H1 (cell line): ENCODE results near the gene GAMT. TPM values are rescaled to one million over a fixed set of nuclear protein-coding genes. Genes with fewer than 3 reads are reported as not detected.

ENCODE experiments used
- CTCF ChIA-PET: fragments of 300-600 bp; sonication (Branson Sonifier 250); formaldehyde crosslinking; loops from one replicate; lab custom pipeline; 2021; ENCODE audit not compliant: partially characterized antibody; lab: Charles Lee
- POLR2A ChIA-PET: fragments of 300-600 bp; sonication (Branson Sonifier 250); formaldehyde crosslinking; loops from one replicate; lab custom pipeline; 2021; ENCODE audit warnings: inconsistent platforms; ENCODE audit not compliant: partially characterized antibody; lab: Charles Lee
- DNase-seq, 2 experiments: peaks; one replicate each; pipeline versions ENCODE4 v3.0.0 to v3.0.0-alpha.2; 2010 to 2022; ENCODE audit warnings: low spot score in 2 of 2, low read depth in 1 of 2, mixed read lengths in 1 of 2
- FAIRE-seq: peaks from 2 replicates; lab custom pipeline; 2011; peaks lifted over from hg19 to GRCh38; lab: Jason Lieb, UNC
- H2AFZ ChIP-seq: 2 replicates; pipeline ENCODE4 v1.8.1; 2012; ENCODE audit warnings: low read length, inconsistent platforms
- H2AK5ac ChIP-seq: 2 replicates; pipeline ENCODE4 v1.6.1; 2013; ENCODE audit warnings: low read depth, low read length
- H2BK120ac ChIP-seq: replicated peaks from 2 replicates; pipeline ENCODE3; 2013; ENCODE audit warnings: low read depth, low read length, inconsistent platforms
- H2BK12ac ChIP-seq: 2 replicates; pipeline ENCODE4 v1.6.1; 2013; ENCODE audit warnings: low read depth, low read length
- H2BK15ac ChIP-seq: 2 replicates; pipeline ENCODE4 v1.6.1; 2013; ENCODE audit warnings: low read length
- H2BK20ac ChIP-seq: 2 replicates; pipeline ENCODE4 v1.6.1; 2013; ENCODE audit warnings: low read length
- H2BK5ac ChIP-seq: 2 replicates; pipeline ENCODE4 v1.6.1; 2013; ENCODE audit warnings: low read depth, low read length
- H3K14ac ChIP-seq: 2 replicates; pipeline ENCODE4 v1.6.1; 2013; ENCODE audit warnings: inconsistent platforms; ENCODE audit not compliant: insufficient read length
- H3K18ac ChIP-seq: 2 replicates; pipeline ENCODE4 v1.6.1; 2013; ENCODE audit warnings: low read length; ENCODE audit errors: extremely low read depth
- H3K23ac ChIP-seq: 2 replicates; pipeline ENCODE4 v1.6.1; 2013; ENCODE audit warnings: inconsistent platforms; ENCODE audit not compliant: insufficient read length
- H3K23me2 ChIP-seq: 2 replicates; pipeline ENCODE4 v1.6.1; 2013; ENCODE audit warnings: low read depth, low read length
- H3K27ac ChIP-seq: 2 replicates; pipeline ENCODE4 v1.6.1; 2011; ENCODE audit warnings: low read depth, low read length, inconsistent platforms
- H3K27me3 ChIP-seq, 4 experiments: replicated peaks in 1 of 4; 1 replicate in 1 of 4; 2 replicates in 3 of 4; pipeline versions ENCODE4 v1.6.1 to v1.8.1; 2011 to 2013; ENCODE audit warnings: low read length in 3 of 4, mild to moderate bottlenecking in 3 of 4, inconsistent platforms in 2 of 4, mixed read lengths in 2 of 4, moderate library complexity in 1 of 4; ENCODE audit not compliant: control insufficient read depth in 3 of 4, insufficient read depth in 3 of 4; ENCODE audit errors: extremely low read depth in 1 of 4
- H3K36me3 ChIP-seq, 4 experiments: 2 replicates each; pipeline versions ENCODE4 v1.6.1 to v1.8.1; 2011 to 2013; ENCODE audit warnings: mild to moderate bottlenecking in 4 of 4, low read length in 3 of 4, moderate library complexity in 2 of 4, control low read depth in 1 of 4, inconsistent platforms in 1 of 4; ENCODE audit not compliant: insufficient read depth in 4 of 4, control insufficient read depth in 2 of 4
- H3K4ac ChIP-seq: replicated peaks from 2 replicates; pipeline ENCODE3; 2013; ENCODE audit warnings: low read length, low read depth, mixed read lengths, inconsistent platforms; ENCODE audit not compliant: insufficient read length
- H3K4me1 ChIP-seq, 4 experiments: replicated peaks in 1 of 4; 1 replicate in 1 of 4; 2 replicates in 3 of 4; pipeline versions ENCODE4 v1.6.1 to v1.8.1; 2011 to 2013; ENCODE audit warnings: low read length in 3 of 4, inconsistent platforms in 2 of 4, mixed read lengths in 1 of 4; ENCODE audit not compliant: insufficient read depth in 4 of 4, control insufficient read depth in 3 of 4
- H3K4me2 ChIP-seq, 2 experiments: 2 replicates each; pipeline versions ENCODE4 v1.6.1 to v1.8.1; 2011 to 2013; ENCODE audit warnings: low read depth in 2 of 2, low read length in 2 of 2, control low read depth in 1 of 2, inconsistent platforms in 1 of 2, mild to moderate bottlenecking in 1 of 2; ENCODE audit not compliant: insufficient read depth in 1 of 2
- H3K4me3 ChIP-seq, 4 experiments: fragments of 200-600, 300-600 bp in 1 of 4; sonication (generic), shearing (Covaris generic), sonication (Bioruptor Twin) in 1 of 4; 2 replicates each; pipeline versions ENCODE4 v1.5.1 to v1.8.1; 2011 to 2016; ENCODE audit warnings: low read length in 4 of 4, low read depth in 3 of 4, control low read depth in 2 of 4, inconsistent platforms in 2 of 4, mild to moderate bottlenecking in 2 of 4, mixed read lengths in 1 of 4, moderate library complexity in 1 of 4; ENCODE audit not compliant: insufficient read depth in 2 of 4; ENCODE audit errors: extremely low read depth in 1 of 4
- H3K56ac ChIP-seq: replicated peaks from 2 replicates; pipeline ENCODE3; 2013; ENCODE audit warnings: low read depth, mild to moderate bottlenecking, mixed read lengths, low read length, inconsistent platforms; ENCODE audit not compliant: insufficient read length
- H3K79me1 ChIP-seq: 2 replicates; pipeline ENCODE4 v1.6.1; 2013; ENCODE audit warnings: low read depth, low read length, control low read depth
- H3K79me2 ChIP-seq, 2 experiments: 2 replicates each; pipeline versions ENCODE4 v1.6.1 to v1.8.1; 2012 to 2013; ENCODE audit warnings: low read length in 2 of 2, mild to moderate bottlenecking in 2 of 2, inconsistent platforms in 1 of 2; ENCODE audit not compliant: insufficient read depth in 2 of 2, control insufficient read depth in 1 of 2
- H3K9ac ChIP-seq, 4 experiments: replicated peaks in 1 of 4; 1 replicate in 1 of 4; 2 replicates in 3 of 4; pipeline versions ENCODE4 v1.6.1 to v1.8.1; 2011 to 2013; ENCODE audit warnings: low read depth in 3 of 4, low read length in 3 of 4, control low read depth in 2 of 4, mild to moderate bottlenecking in 2 of 4, moderate library complexity in 2 of 4, inconsistent platforms in 1 of 4; ENCODE audit errors: extremely low read depth in 1 of 4
- H3K9me3 ChIP-seq, 2 experiments: 2 replicates each; pipeline versions ENCODE4 v1.6.1 to v1.8.1; 2012 to 2013; ENCODE audit warnings: mild to moderate bottlenecking in 2 of 2, moderate library complexity in 2 of 2, control low read depth in 1 of 2, inconsistent platforms in 1 of 2, low read depth in 1 of 2, low read length in 1 of 2, mixed read lengths in 1 of 2; ENCODE audit not compliant: insufficient read depth in 2 of 2
- H4K20me1 ChIP-seq, 2 experiments: replicated peaks in 1 of 2; 2 replicates each; pipeline versions ENCODE3 to v1.8.1; 2011 to 2013; ENCODE audit warnings: inconsistent platforms in 2 of 2, low read length in 2 of 2, mild to moderate bottlenecking in 1 of 2; ENCODE audit not compliant: insufficient read depth in 2 of 2, control insufficient read depth in 1 of 2
- H4K5ac ChIP-seq: 2 replicates; pipeline ENCODE4 v1.6.1; 2013; ENCODE audit warnings: low read length, low read depth, mixed read lengths, inconsistent platforms; ENCODE audit not compliant: insufficient read length
- H4K8ac ChIP-seq: 2 replicates; pipeline ENCODE4 v1.8.0; 2013; ENCODE audit warnings: mild to moderate bottlenecking, moderate library complexity, low read length, inconsistent platforms; ENCODE audit not compliant: insufficient read depth; ENCODE audit errors: extremely low read depth
- H4K91ac ChIP-seq: replicated peaks from 2 replicates; pipeline ENCODE3; 2013; ENCODE audit warnings: low read length, mixed read lengths, inconsistent platforms; ENCODE audit not compliant: insufficient read length
- BCL11A ChIP-seq, 2 experiments: IDR thresholded peaks; one replicate each; pipeline ENCODE4 v1.6.1; 2011; ENCODE audit warnings: low read depth in 2 of 2, low read length in 2 of 2, mild to moderate bottlenecking in 2 of 2
- BRCA1 ChIP-seq: IDR thresholded peaks from 2 replicates; pipeline ENCODE4 v1.6.1; 2012; ENCODE audit warnings: low read depth, low read length, improper control_type of control experiment
- CEBPB ChIP-seq: IDR thresholded peaks from 2 replicates; pipeline ENCODE4 v1.6.1; 2012; ENCODE audit warnings: low read depth, low read length
- CREB1 ChIP-seq: IDR thresholded peaks from 2 replicates; pipeline ENCODE4 v1.6.1; 2012; ENCODE audit warnings: inconsistent platforms
- KDM4A ChIP-seq: IDR thresholded peaks from one replicate; pipeline ENCODE4 v1.7.1; 2012; ENCODE audit warnings: low read depth, mild to moderate bottlenecking, moderate library complexity, low read length, inconsistent platforms; ENCODE audit not compliant: severe bottlenecking
- POLR2A ChIP-seq, 2 experiments: IDR thresholded peaks; 1 replicate in 1 of 2; 2 replicates in 1 of 2; pipeline ENCODE4 v1.6.1; 2011; ENCODE audit warnings: low read depth in 2 of 2, low read length in 2 of 2, mild to moderate bottlenecking in 2 of 2; ENCODE audit errors: control extremely low read depth in 1 of 2
- POLR2AphosphoS5 ChIP-seq: IDR thresholded peaks from 2 replicates; pipeline ENCODE4 v1.6.1; 2011; ENCODE audit warnings: low read depth, low read length
- RFX5 ChIP-seq: IDR thresholded peaks from 2 replicates; pipeline ENCODE4 v1.6.1; 2011; ENCODE audit warnings: low read depth, low read length, improper control_type of control experiment, borderline replicate concordance
- RXRA ChIP-seq: IDR thresholded peaks from 2 replicates; pipeline ENCODE4 v1.6.1; 2011; ENCODE audit warnings: low read depth, mild to moderate bottlenecking, low read length, moderate library complexity; ENCODE audit not compliant: insufficient read depth
- TAF1 ChIP-seq: IDR thresholded peaks from 2 replicates; pipeline ENCODE4 v1.6.1; 2011; ENCODE audit warnings: mild to moderate bottlenecking, low read depth, low read length
- WGBS, 2 experiments: shearing (Covaris generic) in 1 of 2; methylation state at CpG; one replicate each; pipeline versions ENCODE4 v1.1.6 to v1.1.7; 2013 to 2015; ENCODE audit warnings: low lambda C conversion rate in 2 of 2, mixed read lengths in 2 of 2, inconsistent platforms in 1 of 2, low coverage in 1 of 2, missing lambda C conversion rate in 1 of 2; ENCODE audit not compliant: insufficient replicate concordance in 2 of 2, insufficient coverage in 1 of 2, insufficient read length in 1 of 2; ENCODE audit errors: extremely low coverage in 1 of 2, missing lambda C conversion rate in 1 of 2; 5-methylcytosine and 5-hydroxymethylcytosine counted together
- polyA plus RNA-seq, 7 experiments: library from polyadenylated mRNA; depleted of rRNA in 3 of 7; stranded (reverse) in 5 of 7; unstranded in 2 of 7; fragments of >200 nt in 5 of 7; fragments of 200-250 nt in 2 of 7; gene quantifications; 1 replicate in 5 of 7; 2 replicates in 1 of 7; 4 replicates in 1 of 7; pipeline versions ENCODE4 v1.2.1 to v1.2.3, GENCODE V29; 2011 to 2013; ENCODE audit warnings: missing spikeins in 2 of 7, mixed read lengths in 2 of 7
- total RNA-seq: library from RNA; stranded (reverse); fragmentation: NEBNext Ultra II Directional; extraction: Animal tissue kit (Norgen Biotek cat#: 25700); gene quantifications from 2 replicates; pipeline ENCODE4 v1.2.1, GENCODE V29; 2021

Gene GAMT
- total and polyA plus RNA-seq, 2 of the 8 experiments (the other 6 are each of a cell fraction or from before 2014, with no cell fraction given): 17.2 to 35.6 TPM

- Histone ChIP-seq H3K79me2 (0 out of 4 replicates have a peak, but pooled peaks cover 0 to 4% of the 10 kb centered on the region in 2 experiments), H3K23ac (no peak within 1 kb of the TSS), H2BK120ac (no peak within 1 kb of the TSS), H3K36me3 (no peaks in the 10 kb centered on the region; a peak in 1 of 8 replicates), H2AK5ac (no peak within 1 kb of the TSS), H3K4me3 (peak within 1 kb of the TSS; percentile 67 to 91 (median 88)), H2BK12ac (no peak within 1 kb of the TSS), H3K4ac (peak within 1 kb of the TSS; percentile 32), H3K23me2 (peaks cover 6% of the 10 kb centered on the region; the same call in 1 of the 2 replicates), H3K9ac (peak within 1 kb of the TSS; percentile 63 to 88 (median 81)), H3K14ac (no peak within 1 kb of the TSS), H2BK15ac (no peak within 1 kb of the TSS), H3K4me2 (peak within 1 kb of the TSS; percentile 81 to 93), H3K4me1 (peaks cover 0 to 7% (median 3%) of the 10 kb centered on the region in 4 experiments; a peak in 3 of 7 replicates), H3K9me3 (no peaks in the 10 kb centered on the region), H3K27ac (peak within 1 kb of the TSS; percentile 61; the same call in 1 of the 2 replicates), H2BK5ac (0 out of 2 replicates have a peak within 1 kb of the TSS, but pooled peaks have one; percentile 78), H4K8ac (peak within 1 kb of the TSS; percentile 95), H3K79me1 (0 out of 2 replicates have a peak, but pooled peaks cover 4% of the 10 kb centered on the region), H2BK20ac (no peak within 1 kb of the TSS), H3K18ac (no peak within 1 kb of the TSS; the same call in none of the 2 replicates), H4K5ac (peak within 1 kb of the TSS; percentile 82), H4K91ac (no peak within 1 kb of the TSS), H3K27me3 (no peaks in the 10 kb centered on the region), H3K56ac (peak within 1 kb of the TSS; percentile 79), H4K20me1 (peaks cover 2 to 13% of the 10 kb centered on the region in 2 experiments), H2AFZ (no peak within 1 kb of the TSS)
- FAIRE-seq: peak; percentile 88
- DNase-seq: peak; percentile 79 to 99
- ChIA-PET POLR2A (interaction anchor here (0.9 to 2.7 kb wide), 12 partner anchors 10 to 117 kb away, joined by 3 to 10 read pairs (median 4); partner anchors contain the start of genes CIRBP and FAM174C), CTCF (interaction anchor here (0.8 to 1.6 kb wide), 6 partner anchors 11 to 106 kb away, joined by 3 to 7 read pairs (median 4); no protein-coding TSS in a partner anchor)
- WGBS, 2 experiments: 2% methylated on average over 69 of the region's 90 CpGs; no CpG with 5 or more reads in 1 of the 2 experiments
- TF ChIP-seq RFX5 (no peak), POLR2A (IDR thresholded peaks at IDR 0.05; ENCODE audit: control extremely low read depth in 1 of 2, low read depth in 2 of 2, low read length in 2 of 2) (peak in 1 of 2 experiments; percentile 63; a peak in 2 of 3 replicates), KDM4A (no peak), BCL11A (IDR thresholded peaks at IDR 0.05; ENCODE audit: low read depth in 2 of 2, low read length in 2 of 2) (no peak), TAF1 (peak; percentile 88), BRCA1 (peak; percentile 45; the same call in 1 of the 2 replicates), CREB1 (peak; percentile 93), POLR2AphosphoS5 (no peak; the same call in none of the 2 replicates), RXRA (peak; percentile 89; the same call in 1 of the 2 replicates), CEBPB (peak; percentile 98)
Measured at GRCh38 chr19:1383312-1384084, 17.8 kb downstream of the GAMT start, which contains the start of gene NDUFS7. NDUFS7 (plus strand) TSS chr19:1383907; CDS start chr19:1383927, 20 bp downstream.
